ENCODE data around the gene HECTD4.
"Not testable (repeated sequence)": the region's sequence is repeated elsewhere in the genome, so short reads cannot be mapped to it uniquely, and the experiment has no call there.

Gene HECTD4

GRCh38 chr12:112266473-112266872 lies 115.8 kb downstream of the HECTD4 start:
- DNase-seq (ENCODE audit: low read depth), result no peak

GRCh38 chr12:112261559-112261958 lies 120.7 kb downstream of the HECTD4 start:
- no peak for DNase-seq (ENCODE audit: low read depth)

- no peak for DNase-seq (ENCODE audit: low read depth)
Observed at GRCh38 chr12:112258926-112259325, 123.3 kb downstream of the HECTD4 start.

- DNase-seq (ENCODE audit: low read depth), result no peak
Observed at GRCh38 chr12:112256780-112257179, 125.5 kb downstream of the HECTD4 start.

GRCh38 chr12:112252184-112252583 lies 130.0 kb downstream of the HECTD4 start:
- DNase-seq (ENCODE audit: low read depth), result peak; percentile 63

- not testable (repeated sequence) for DNase-seq (ENCODE audit: low read depth)
Observed at GRCh38 chr12:112244902-112245301, 137.3 kb downstream of the HECTD4 start.

- DNase-seq (ENCODE audit: low read depth), result no peak
Observed at GRCh38 chr12:112243255-112244110, 138.7 kb downstream of the HECTD4 start.

- DNase-seq (ENCODE audit: low read depth), result no peak
Observed at GRCh38 chr12:112241176-112241575, 141.1 kb downstream of the HECTD4 start.

GRCh38 chr12:112239881-112240280 lies 142.3 kb downstream of the HECTD4 start:
- DNase-seq (ENCODE audit: low read depth), result no peak

GRCh38 chr12:112239020-112239419 lies 143.2 kb downstream of the HECTD4 start:
- no peak for DNase-seq (ENCODE audit: low read depth)

GRCh38 chr12:112238441-112238840 lies 143.8 kb downstream of the HECTD4 start:
- DNase-seq (ENCODE audit: low read depth), result no peak

GRCh38 chr12:112236786-112237185 lies 145.4 kb downstream of the HECTD4 start:
- DNase-seq (ENCODE audit: low read depth), result no peak

GRCh38 chr12:112236386-112236785 lies 145.8 kb downstream of the HECTD4 start:
- no peak for DNase-seq (ENCODE audit: low read depth)

GRCh38 chr12:112234303-112234702 lies 147.9 kb downstream of the HECTD4 start:
- DNase-seq (ENCODE audit: low read depth), result no peak

GRCh38 chr12:112233242-112233641 lies 149.0 kb downstream of the HECTD4 start:
- DNase-seq (ENCODE audit: low read depth), result no peak

GRCh38 chr12:112230136-112230535 lies 152.1 kb downstream of the HECTD4 start:
- no peak for DNase-seq (ENCODE audit: low read depth)

GRCh38 chr12:112226768-112227167 lies 155.5 kb downstream of the HECTD4 start:
- DNase-seq (ENCODE audit: low read depth), result no peak

- not testable (repeated sequence) for DNase-seq (ENCODE audit: low read depth)
Observed at GRCh38 chr12:112220628-112221027, 161.6 kb downstream of the HECTD4 start.

- no peak for DNase-seq (ENCODE audit: low read depth)
Observed at GRCh38 chr12:112219195-112219594, 163.0 kb downstream of the HECTD4 start.

- peak; percentile 13 for DNase-seq (ENCODE audit: low read depth)
Observed at GRCh38 chr12:112218150-112218549, 164.1 kb downstream of the HECTD4 start.

GRCh38 chr12:112217647-112218046 lies 164.6 kb downstream of the HECTD4 start:
- DNase-seq (ENCODE audit: low read depth), result no peak

GRCh38 chr12:112216223-112216622 lies 166.0 kb downstream of the HECTD4 start:
- no peak for DNase-seq (ENCODE audit: low read depth)

GRCh38 chr12:112214064-112214463 lies 168.2 kb downstream of the HECTD4 start:
- DNase-seq (ENCODE audit: low read depth), result no peak

Data from fibroblast of gingiva (primary cell).